ENCODE data around the gene SMARCA1.

DNA sequence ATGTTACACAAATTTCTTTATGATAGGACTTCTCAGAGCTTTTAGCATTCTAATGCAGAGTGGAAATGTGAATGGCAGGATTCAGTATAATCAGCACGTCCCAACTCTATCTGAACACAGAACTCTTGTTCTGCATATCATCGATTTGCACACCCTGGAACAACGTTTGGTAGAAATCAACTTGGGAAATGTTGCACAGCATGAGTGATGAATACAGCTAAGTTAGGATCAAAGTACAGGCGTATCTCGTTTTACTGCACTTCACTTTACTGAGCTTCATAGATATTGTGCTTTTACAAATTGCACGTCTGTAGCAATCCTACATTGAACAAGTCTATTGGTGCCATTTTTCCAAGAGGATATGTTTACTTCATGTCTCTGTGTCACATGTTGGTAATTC lies 70.8 kb downstream of the SMARCA1 start:
- TF ChIP-seq YY1 (IDR thresholded peaks at IDR 0.05; ENCODE audit: insufficient read depth, insufficient read length) (no peak), SUZ12 (IDR thresholded peaks at IDR 0.05; ENCODE audit: extremely low read depth, insufficient read depth, insufficient read length) (no peak)

Measured in NT2/D1 (cell line).